GM12878 (cell line): ENCODE measurements around the gene IRGM. TPM values are rescaled to one million over a fixed set of nuclear protein-coding genes. Genes with fewer than 3 reads are reported as not detected.

Source experiments
- ATAC-seq: fragments of 200-7000 bp; cut with Tn5 transposase; 3 replicates; pipeline ENCODE4 v1.9.1; 2020; ENCODE audit warnings: mild to moderate bottlenecking, moderate library complexity
- BruUV-seq: library from RNA; stranded (reverse); fragments of 400-500 nt; replicated peaks from 2 replicates; lab custom pipeline; 2021; lab: Mats Ljungman, UMichigan
- CTCF ChIA-PET: fragments of 300-600 bp; sonication (Branson Sonifier 250); formaldehyde crosslinking; extraction: SDS; loops from one replicate; lab custom pipeline; 2021; ENCODE audit warnings: inconsistent platforms; lab: Yijun Ruan, JAX
- POLR2A ChIA-PET: fragments of 350-600 bp; formaldehyde crosslinking; extraction: SDS; loops from one replicate; lab custom pipeline; 2021; ENCODE audit warnings: inconsistent platforms; lab: Charles Lee
- RAD21 ChIA-PET: fragments of 300-600 bp; sonication (Branson Sonifier 250); formaldehyde crosslinking; loops from one replicate; lab custom pipeline; 2023; ENCODE audit warnings: antibody characterized with exemption; ENCODE audit not compliant: unreplicated experiment; lab: Charles Lee
- SMC1A ChIA-PET: fragments of 300-600 bp; sonication (Branson Sonifier 250); formaldehyde crosslinking; loops from one replicate; lab custom pipeline; 2023; ENCODE audit not compliant: unreplicated experiment, uncharacterized antibody; lab: Charles Lee
- DNase-seq: peaks from one replicate; pipeline ENCODE4 v3.0.0-alpha.2; 2011; ENCODE audit warnings: low read depth, low spot score
- FAIRE-seq: peaks from 3 replicates; lab custom pipeline; 2011; peaks lifted over from hg19 to GRCh38; lab: Jason Lieb, UNC
- H2AFZ ChIP-seq: 2 replicates; pipeline ENCODE4 v1.6.0; 2011; ENCODE audit warnings: low read depth, low read length, control low read depth; ENCODE audit not compliant: control insufficient read depth
- H3K27ac ChIP-seq: 2 replicates; pipeline ENCODE4 v1.5.1; 2011; ENCODE audit warnings: control low read depth; ENCODE audit not compliant: control insufficient read depth, insufficient read depth
- H3K27me3 ChIP-seq, 2 experiments: replicated peaks in 1 of 2; 2 replicates each; pipeline versions ENCODE4 v1.6.0 to v1.6.1; 2011; ENCODE audit warnings: low read length in 1 of 2; ENCODE audit not compliant: control insufficient read depth in 2 of 2, insufficient read depth in 2 of 2
- H3K36me3 ChIP-seq, 2 experiments: 2 replicates each; pipeline ENCODE4 v1.5.1; 2011; ENCODE audit warnings: low read length in 1 of 2; ENCODE audit not compliant: control insufficient read depth in 2 of 2, insufficient read depth in 2 of 2
- H3K4me1 ChIP-seq: 2 replicates; pipeline ENCODE4 v1.6.1; 2011; ENCODE audit warnings: mild to moderate bottlenecking, low read length, moderate library complexity, mixed read lengths; ENCODE audit not compliant: control insufficient read depth, insufficient read depth
- H3K4me2 ChIP-seq: 2 replicates; pipeline ENCODE4 v1.6.0; 2011; ENCODE audit warnings: control low read depth; ENCODE audit not compliant: control insufficient read depth, insufficient read depth
- H3K4me3 ChIP-seq: fragments of 200-600 bp; sonication (generic); 2 replicates; pipeline ENCODE4 v1.5.1; 2016
- H3K79me2 ChIP-seq: 2 replicates; pipeline ENCODE4 v1.6.0; 2011; ENCODE audit warnings: low read length; ENCODE audit not compliant: control insufficient read depth, insufficient read depth
- H3K9ac ChIP-seq: 2 replicates; pipeline ENCODE4 v1.8.0; 2011; ENCODE audit warnings: low read length, control low read depth, mixed read lengths; ENCODE audit not compliant: control insufficient read depth, insufficient read depth
- H3K9me3 ChIP-seq: replicated peaks from 3 replicates; pipeline ENCODE4 v1.5.1; 2011; ENCODE audit warnings: mild to moderate bottlenecking, low read length; ENCODE audit not compliant: control insufficient read depth, insufficient read depth
- H4K20me1 ChIP-seq: 2 replicates; pipeline ENCODE4 v1.6.0; 2011; ENCODE audit not compliant: control insufficient read depth, insufficient read depth
- CBX3 ChIP-seq: fragments of 200-600 bp; sonication (generic); IDR thresholded peaks from 2 replicates; pipeline ENCODE4 v1.6.1; 2016; ENCODE audit warnings: low read depth, borderline replicate concordance
- CTCF ChIP-seq, 3 experiments: IDR thresholded peaks in 2 of 3; conservative IDR thresholded peaks in 1 of 3; 2 replicates each; pipeline ENCODE4 v1.5.1; 2011; ENCODE audit warnings: low read depth in 3 of 3, low read length in 3 of 3, mild to moderate bottlenecking in 3 of 3, control low read depth in 2 of 3, moderate library complexity in 2 of 3, inconsistent platforms in 1 of 3, mixed read lengths in 1 of 3; ENCODE audit not compliant: control insufficient read depth in 2 of 3, insufficient read depth in 1 of 3; ENCODE audit errors: extremely low read depth in 1 of 3
- HDGF ChIP-seq: fragments of 450-650 bp; IDR thresholded peaks from 2 replicates; pipeline ENCODE4 v1.6.1; 2016; ENCODE audit warnings: antibody characterized with exemption
- IRF4 ChIP-seq: IDR thresholded peaks from 2 replicates; pipeline ENCODE4 v1.6.1; 2011; ENCODE audit warnings: low read depth, low read length
- NR2C1 ChIP-seq: fragments of 450-650 bp; IDR thresholded peaks from 2 replicates; pipeline ENCODE4 v1.6.1; 2017; ENCODE audit warnings: antibody characterized with exemption, mild to moderate bottlenecking, moderate library complexity
- RAD51 ChIP-seq: fragments of 450-650 bp; IDR thresholded peaks from 2 replicates; pipeline ENCODE4 v1.6.1; 2016; ENCODE audit warnings: moderate library complexity, mild to moderate bottlenecking, inconsistent platforms
- WGBS: methylation state at CpG from one replicate; pipeline ENCODE4 v1.1.6; 2016; ENCODE audit warnings: low lambda C conversion rate; ENCODE audit not compliant: insufficient replicate concordance, insufficient coverage; ENCODE audit errors: missing lambda C conversion rate; 5-methylcytosine and 5-hydroxymethylcytosine counted together
- in situ Hi-C: fragments of 300-500 bp; cut with MboI; formaldehyde crosslinking; loops from 9 replicates; pipeline ENCODE4 v1.14.3; 2018; ENCODE audit warnings: mixed read lengths
- intact Hi-C: fragments of 100-400 bp; cut with micrococcal nuclease; formaldehyde crosslinking; loops from one replicate; pipeline ENCODE4 v1.14.2; 2022; ENCODE audit not compliant: unreplicated experiment
- polyA plus RNA-seq, 11 experiments: library from polyadenylated mRNA; depleted of rRNA in 4 of 11; unstranded in 6 of 11; stranded (reverse) in 5 of 11; fragments of >200 nt; fragmentation: Nextera tagmentation in 4 of 11; fragmentation: Illumina TruSeq in 1 of 11; extraction: Ambion mirVana in 4 of 11; extraction: Trizol in 1 of 11; gene quantifications; 1 replicate in 1 of 11; 2 replicates in 10 of 11; pipeline versions ENCODE4 v1.2.1 to v1.2.3, GENCODE V29; 2011 to 2016; ENCODE audit warnings: inconsistent platforms in 2 of 11, missing spikeins in 2 of 11, low read depth in 1 of 11
- total RNA-seq, 4 experiments: library from RNA; depleted of rRNA in 3 of 4; stranded (reverse); fragments of >200 nt in 3 of 4; fragmentation: Illumina TruSeq in 1 of 4; extraction: Trizol in 1 of 4; gene quantifications; 2 replicates each; pipeline versions ENCODE4 v1.2.1 to v1.2.3, GENCODE V29; 2013 to 2021

The IRGM gene
- total and polyA plus RNA-seq, 10 of the 15 experiments (the other 5 are each of a cell fraction or from before 2014, with no cell fraction given) = 0.11 to 0.38 (median 0.27) TPM; not detected in 2

GRCh38 chr5:150797384-150797783, 48.9 kb upstream of the IRGM start:
- CTCF ChIA-PET = no interaction called here
- Histone ChIP-seq H3K9me3 (no peaks in the 10 kb centered on the region), H3K4me2 (no peak overlapping the region), H3K4me3 (no peak overlapping the region), H3K79me2 (no peaks in the 10 kb centered on the region), H3K4me1 (no peaks in the 10 kb centered on the region; the same call in 1 of the 2 replicates), H3K27ac (no peak overlapping the region), H3K36me3 (0 out of 4 replicates have a peak, but pooled peaks cover 0 to 3% of the 10 kb centered on the region in 2 experiments), H2AFZ (no peak overlapping the region), H3K27me3 (no peaks in the 10 kb centered on the region), H4K20me1 (no peaks in the 10 kb centered on the region), H3K9ac (no peak overlapping the region)
- FAIRE-seq (no peak), ATAC-seq (no peak), DNase-seq (no peak)
- in situ Hi-C loops (loop anchor here (5.0 to 10.0 kb wide), 2 partner anchors 50 to 367 kb away; partner anchors contain the start of gene IRGM), intact Hi-C loops (no loop called here)
- SMC1A ChIA-PET = no interaction called here
- RAD21 ChIA-PET = no interaction called here
- 23% methylated on average over 2 of the region's 2 CpGs for WGBS
- POLR2A ChIA-PET = no interaction called here
- TF ChIP-seq NR2C1 (no peak), RAD51 (no peak), HDGF (no peak), IRF4 (no peak), CBX3 (no peak), CTCF (IDR thresholded peaks at IDR 0.05 in 2 of 3, conservative IDR thresholded peaks at IDR 0.05 in 1 of 3; ENCODE audit: control insufficient read depth in 2 of 3, extremely low read depth in 1 of 3, insufficient read depth in 1 of 3, low read depth in 3 of 3, low read length in 3 of 3) (no peak)
- TF ChIP-seq, all 136 proteins: peak for 0
- BruUV-seq = no TSS peak
